Measurements from ENCODE around the gene AIF1.
A peak's percentile ranks its signal among the peaks of the same experiment; 100 is the strongest.

Gene AIF1

DNA sequence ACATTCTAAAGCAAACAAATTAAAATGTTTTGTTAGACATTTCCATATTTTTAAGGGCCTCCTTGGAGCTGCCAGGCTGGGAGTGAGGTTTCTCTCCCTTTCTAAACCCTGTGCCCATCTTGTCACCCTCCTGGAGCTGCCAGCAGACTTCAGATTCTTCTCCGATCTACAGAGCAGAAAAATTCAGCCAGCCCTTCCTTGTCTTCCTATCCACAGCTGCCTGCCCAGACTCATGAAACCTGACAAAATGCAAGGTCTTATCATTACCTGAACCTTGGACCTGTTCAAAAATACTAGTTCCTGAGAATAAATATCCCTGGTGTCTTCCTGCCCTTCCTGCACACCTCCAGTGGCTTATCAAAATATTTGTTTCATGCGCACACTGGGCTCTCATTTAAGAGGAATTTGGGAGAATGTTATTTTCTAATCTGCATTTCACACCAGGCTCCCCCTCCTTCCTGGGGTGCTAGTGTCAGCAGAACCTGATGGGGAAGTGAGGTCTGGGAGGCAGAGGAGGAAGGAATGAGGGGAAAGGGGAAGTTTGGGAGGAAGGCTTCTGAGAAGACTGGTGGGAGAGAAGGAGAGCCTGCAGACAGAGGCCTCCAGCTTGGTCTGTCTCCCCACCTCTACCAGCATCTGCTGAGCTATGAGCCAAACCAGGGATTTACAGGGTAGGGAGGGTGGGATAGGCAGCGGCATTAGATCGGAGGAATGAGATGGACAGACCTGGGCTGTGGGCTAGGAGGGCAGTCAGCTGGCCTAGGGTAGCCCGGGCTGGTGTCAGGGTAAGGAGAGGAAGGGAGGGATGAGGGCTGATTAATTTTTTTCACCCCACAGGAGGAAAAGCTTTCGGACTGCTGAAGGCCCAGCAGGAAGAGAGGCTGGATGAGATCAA, at the start of gene AIF1:
AIF1 (plus strand) TSS at position 551 of the 895 bp plus-strand sequence; CDS start at position 647, 96 bp downstream.
- DNase-seq (ENCODE audit: low read depth) = no peak

DNA sequence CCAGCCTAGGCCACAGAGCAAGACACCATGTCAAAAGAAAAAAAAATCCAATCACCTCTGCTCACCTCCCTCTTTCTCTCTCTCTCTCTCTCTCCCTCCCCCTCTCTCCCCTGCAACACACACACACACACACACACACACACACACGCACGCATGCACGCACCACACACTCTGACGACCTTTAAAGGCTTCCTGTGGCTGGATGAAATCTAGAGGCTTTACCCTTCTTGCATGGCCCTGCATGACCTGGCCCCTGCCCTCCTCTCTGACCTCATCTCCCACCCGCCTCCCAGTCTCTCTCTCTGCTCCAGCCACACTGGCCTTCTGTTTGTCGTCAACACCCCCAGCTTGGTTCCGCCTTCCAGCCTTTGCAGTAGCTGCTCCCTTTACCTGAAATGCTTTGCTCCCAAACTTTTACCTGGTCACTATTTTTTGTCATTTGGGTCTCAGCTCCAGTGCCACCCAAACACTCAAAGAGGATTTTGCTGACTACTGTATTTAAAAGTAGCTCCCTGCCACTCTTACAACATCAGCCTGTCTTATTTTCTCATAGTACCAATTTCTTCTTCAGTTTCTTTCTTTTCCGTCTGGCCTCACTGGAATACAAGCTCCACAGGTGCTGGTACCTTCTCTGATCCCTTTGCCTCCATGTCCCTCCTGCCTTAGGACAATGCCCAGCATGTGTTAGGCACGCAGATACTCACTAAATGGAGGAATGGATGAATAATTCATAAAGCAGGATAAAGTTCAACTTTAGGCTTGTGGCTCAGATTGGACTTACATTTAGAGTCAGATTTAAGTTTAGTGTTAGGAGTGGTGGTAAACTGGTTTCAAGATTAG, 47.3 kb upstream of the AIF1 start:
- DNase-seq (ENCODE audit: low read depth) = no peak

DNA sequence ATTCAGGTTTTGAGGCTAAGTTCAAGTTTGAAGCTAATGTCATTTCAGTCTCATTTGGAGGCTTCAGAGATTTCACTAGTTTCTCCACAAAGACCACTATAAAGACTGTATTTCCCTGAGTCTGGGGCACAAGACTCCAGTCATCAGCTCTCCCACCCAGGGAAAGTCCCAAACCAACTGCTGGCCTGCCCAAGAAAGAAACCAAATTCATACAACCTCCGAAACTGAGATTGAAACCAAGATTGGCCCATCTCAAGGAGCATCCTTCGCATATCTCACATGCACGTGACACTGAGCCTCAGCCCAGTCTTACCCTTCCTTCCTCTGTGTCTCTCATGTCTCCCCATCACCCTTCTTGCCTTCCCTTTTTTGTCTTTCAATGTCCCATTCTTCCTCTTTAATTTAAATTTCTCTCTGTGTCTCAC, 46.5 kb upstream of the AIF1 start:
- DNase-seq (ENCODE audit: low read depth) = peak; percentile 60

DNA sequence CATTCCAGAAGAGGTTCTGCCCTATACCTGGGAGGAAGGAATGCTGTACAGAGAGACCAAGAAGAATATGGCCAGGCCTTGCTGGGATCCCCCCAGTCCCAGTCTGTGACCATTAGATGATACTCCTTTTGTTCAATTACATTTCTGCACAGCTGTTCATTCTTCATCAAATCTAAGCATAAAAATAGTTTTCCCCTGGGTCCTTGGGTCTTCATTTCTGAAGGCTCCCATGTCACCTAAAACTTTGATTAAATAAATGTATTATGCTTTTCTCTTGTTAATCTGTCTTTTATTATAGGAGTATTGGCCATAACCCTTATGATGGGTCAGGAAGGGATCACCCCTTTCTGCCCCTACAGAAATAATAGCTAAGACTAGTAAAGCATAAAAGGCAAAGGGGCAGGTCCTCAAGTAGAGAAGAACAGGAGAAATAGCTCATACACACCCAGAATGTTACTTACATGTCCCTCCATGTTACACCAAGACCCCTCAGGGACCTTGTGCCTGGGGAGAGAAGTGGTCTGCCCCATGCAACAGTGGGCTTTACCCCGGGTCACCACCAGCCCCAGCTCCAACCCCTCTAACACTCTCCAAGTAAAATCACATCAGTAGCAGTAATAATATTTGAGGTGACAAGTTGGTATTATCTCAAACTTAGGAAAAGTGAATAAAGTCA, 45.0 kb upstream of the AIF1 start:
- no peak for DNase-seq (ENCODE audit: low read depth)

DNA sequence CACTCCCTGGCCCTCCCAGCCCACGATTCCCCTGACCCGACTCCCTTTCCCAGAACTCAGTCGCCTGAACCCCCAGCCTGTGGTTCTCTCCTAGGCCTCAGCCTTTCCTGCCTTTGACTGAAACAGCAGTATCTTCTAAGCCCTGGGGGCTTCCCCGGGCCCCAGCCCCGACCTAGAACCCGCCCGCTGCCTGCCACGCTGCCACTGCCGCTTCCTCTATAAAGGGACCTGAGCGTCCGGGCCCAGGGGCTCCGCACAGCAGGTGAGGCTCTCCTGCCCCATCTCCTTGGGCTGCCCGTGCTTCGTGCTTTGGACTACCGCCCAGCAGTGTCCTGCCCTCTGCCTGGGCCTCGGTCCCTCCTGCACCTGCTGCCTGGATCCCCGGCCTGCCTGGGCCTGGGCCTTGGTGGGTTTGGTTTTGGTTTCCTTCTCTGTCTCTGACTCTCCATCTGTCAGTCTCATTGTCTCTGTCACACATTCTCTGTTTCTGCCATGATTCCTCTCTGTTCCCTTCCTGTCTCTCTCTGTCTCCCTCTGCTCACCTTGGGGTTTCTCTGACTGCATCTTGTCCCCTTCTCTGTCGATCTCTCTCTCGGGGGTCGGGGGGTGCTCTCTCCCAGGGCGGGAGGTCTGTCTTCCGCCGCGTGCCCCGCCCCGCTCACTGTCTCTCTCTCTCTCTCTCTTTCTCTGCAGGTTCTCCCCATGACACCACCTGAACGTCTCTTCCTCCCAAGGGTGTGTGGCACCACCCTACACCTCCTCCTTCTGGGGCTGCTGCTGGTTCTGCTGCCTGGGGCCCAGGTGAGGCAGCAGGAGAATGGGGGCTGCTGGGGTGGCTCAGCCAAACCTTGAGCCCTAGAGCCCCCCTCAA, 42.8 kb upstream of the AIF1 start, which contains the start of gene LTA:
LTA (plus strand) TSS at position 249 of the 871 bp plus-strand sequence; CDS start at position 703, 454 bp downstream.
- DNase-seq (ENCODE audit: low read depth) = peak; percentile 66

DNA sequence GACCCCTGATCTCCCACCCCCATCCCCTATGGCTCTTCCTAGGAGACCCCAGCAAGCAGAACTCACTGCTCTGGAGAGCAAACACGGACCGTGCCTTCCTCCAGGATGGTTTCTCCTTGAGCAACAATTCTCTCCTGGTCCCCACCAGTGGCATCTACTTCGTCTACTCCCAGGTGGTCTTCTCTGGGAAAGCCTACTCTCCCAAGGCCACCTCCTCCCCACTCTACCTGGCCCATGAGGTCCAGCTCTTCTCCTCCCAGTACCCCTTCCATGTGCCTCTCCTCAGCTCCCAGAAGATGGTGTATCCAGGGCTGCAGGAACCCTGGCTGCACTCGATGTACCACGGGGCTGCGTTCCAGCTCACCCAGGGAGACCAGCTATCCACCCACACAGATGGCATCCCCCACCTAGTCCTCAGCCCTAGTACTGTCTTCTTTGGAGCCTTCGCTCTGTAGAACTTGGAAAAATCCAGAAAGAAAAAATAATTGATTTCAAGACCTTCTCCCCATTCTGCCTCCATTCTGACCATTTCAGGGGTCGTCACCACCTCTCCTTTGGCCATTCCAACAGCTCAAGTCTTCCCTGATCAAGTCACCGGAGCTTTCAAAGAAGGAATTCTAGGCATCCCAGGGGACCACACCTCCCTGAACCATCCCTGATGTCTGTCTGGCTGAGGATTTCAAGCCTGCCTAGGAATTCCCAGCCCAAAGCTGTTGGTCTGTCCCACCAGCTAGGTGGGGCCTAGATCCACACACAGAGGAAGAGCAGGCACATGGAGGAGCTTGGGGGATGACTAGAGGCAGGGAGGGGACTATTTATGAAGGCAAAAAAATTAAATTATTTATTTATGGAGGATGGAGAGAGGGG, 41.6 kb upstream of the AIF1 start:
- no peak for DNase-seq (ENCODE audit: low read depth)

DNA sequence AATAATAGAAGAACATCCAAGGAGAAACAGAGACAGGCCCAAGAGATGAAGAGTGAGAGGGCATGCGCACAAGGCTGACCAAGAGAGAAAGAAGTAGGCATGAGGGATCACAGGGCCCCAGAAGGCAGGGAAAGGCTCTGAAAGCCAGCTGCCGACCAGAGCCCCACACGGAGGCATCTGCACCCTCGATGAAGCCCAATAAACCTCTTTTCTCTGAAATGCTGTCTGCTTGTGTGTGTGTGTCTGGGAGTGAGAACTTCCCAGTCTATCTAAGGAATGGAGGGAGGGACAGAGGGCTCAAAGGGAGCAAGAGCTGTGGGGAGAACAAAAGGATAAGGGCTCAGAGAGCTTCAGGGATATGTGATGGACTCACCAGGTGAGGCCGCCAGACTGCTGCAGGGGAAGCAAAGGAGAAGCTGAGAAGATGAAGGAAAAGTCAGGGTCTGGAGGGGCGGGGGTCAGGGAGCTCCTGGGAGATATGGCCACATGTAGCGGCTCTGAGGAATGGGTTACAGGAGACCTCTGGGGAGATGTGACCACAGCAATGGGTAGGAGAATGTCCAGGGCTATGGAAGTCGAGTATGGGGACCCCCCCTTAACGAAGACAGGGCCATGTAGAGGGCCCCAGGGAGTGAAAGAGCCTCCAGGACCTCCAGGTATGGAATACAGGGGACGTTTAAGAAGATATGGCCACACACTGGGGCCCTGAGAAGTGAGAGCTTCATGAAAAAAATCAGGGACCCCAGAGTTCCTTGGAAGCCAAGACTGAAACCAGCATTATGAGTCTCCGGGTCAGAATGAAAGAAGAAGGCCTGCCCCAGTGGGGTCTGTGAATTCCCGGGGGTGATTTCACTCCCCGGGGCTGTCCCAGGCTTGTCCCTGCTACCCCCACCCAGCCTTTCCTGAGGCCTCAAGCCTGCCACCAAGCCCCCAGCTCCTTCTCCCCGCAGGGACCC, 40.6 kb upstream of the AIF1 start:
- DNase-seq (ENCODE audit: low read depth) = no peak

DNA sequence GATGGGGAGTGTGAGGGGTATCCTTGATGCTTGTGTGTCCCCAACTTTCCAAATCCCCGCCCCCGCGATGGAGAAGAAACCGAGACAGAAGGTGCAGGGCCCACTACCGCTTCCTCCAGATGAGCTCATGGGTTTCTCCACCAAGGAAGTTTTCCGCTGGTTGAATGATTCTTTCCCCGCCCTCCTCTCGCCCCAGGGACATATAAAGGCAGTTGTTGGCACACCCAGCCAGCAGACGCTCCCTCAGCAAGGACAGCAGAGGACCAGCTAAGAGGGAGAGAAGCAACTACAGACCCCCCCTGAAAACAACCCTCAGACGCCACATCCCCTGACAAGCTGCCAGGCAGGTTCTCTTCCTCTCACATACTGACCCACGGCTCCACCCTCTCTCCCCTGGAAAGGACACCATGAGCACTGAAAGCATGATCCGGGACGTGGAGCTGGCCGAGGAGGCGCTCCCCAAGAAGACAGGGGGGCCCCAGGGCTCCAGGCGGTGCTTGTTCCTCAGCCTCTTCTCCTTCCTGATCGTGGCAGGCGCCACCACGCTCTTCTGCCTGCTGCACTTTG, 39.6 kb upstream of the AIF1 start, which contains the start of gene TNF:
TNF (plus strand) TSS at position 231 of the 567 bp plus-strand sequence; CDS start at position 408, 177 bp downstream.
- DNase-seq (ENCODE audit: low read depth) = peak; percentile 64

DNA sequence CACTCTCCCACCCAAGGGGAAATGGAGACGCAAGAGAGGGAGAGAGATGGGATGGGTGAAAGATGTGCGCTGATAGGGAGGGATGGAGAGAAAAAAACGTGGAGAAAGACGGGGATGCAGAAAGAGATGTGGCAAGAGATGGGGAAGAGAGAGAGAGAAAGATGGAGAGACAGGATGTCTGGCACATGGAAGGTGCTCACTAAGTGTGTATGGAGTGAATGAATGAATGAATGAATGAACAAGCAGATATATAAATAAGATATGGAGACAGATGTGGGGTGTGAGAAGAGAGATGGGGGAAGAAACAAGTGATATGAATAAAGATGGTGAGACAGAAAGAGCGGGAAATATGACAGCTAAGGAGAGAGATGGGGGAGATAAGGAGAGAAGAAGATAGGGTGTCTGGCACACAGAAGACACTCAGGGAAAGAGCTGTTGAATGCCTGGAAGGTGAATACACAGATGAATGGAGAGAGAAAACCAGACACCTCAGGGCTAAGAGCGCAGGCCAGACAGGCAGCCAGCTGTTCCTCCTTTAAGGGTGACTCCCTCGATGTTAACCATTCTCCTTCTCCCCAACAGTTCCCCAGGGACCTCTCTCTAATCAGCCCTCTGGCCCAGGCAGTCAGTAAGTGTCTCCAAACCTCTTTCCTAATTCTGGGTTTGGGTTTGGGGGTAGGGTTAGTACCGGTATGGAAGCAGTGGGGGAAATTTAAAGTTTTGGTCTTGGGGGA, 38.9 kb upstream of the AIF1 start:
- no peak for DNase-seq (ENCODE audit: low read depth)

DNA sequence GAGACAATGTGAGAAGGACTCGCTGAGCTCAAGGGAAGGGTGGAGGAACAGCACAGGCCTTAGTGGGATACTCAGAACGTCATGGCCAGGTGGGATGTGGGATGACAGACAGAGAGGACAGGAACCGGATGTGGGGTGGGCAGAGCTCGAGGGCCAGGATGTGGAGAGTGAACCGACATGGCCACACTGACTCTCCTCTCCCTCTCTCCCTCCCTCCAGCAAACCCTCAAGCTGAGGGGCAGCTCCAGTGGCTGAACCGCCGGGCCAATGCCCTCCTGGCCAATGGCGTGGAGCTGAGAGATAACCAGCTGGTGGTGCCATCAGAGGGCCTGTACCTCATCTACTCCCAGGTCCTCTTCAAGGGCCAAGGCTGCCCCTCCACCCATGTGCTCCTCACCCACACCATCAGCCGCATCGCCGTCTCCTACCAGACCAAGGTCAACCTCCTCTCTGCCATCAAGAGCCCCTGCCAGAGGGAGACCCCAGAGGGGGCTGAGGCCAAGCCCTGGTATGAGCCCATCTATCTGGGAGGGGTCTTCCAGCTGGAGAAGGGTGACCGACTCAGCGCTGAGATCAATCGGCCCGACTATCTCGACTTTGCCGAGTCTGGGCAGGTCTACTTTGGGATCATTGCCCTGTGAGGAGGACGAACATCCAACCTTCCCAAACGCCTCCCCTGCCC, 38.0 kb upstream of the AIF1 start:
- DNase-seq (ENCODE audit: low read depth) = no peak

DNA sequence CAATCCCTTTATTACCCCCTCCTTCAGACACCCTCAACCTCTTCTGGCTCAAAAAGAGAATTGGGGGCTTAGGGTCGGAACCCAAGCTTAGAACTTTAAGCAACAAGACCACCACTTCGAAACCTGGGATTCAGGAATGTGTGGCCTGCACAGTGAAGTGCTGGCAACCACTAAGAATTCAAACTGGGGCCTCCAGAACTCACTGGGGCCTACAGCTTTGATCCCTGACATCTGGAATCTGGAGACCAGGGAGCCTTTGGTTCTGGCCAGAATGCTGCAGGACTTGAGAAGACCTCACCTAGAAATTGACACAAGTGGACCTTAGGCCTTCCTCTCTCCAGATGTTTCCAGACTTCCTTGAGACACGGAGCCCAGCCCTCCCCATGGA, 37.5 kb upstream of the AIF1 start:
- no peak for DNase-seq (ENCODE audit: low read depth)

DNA sequence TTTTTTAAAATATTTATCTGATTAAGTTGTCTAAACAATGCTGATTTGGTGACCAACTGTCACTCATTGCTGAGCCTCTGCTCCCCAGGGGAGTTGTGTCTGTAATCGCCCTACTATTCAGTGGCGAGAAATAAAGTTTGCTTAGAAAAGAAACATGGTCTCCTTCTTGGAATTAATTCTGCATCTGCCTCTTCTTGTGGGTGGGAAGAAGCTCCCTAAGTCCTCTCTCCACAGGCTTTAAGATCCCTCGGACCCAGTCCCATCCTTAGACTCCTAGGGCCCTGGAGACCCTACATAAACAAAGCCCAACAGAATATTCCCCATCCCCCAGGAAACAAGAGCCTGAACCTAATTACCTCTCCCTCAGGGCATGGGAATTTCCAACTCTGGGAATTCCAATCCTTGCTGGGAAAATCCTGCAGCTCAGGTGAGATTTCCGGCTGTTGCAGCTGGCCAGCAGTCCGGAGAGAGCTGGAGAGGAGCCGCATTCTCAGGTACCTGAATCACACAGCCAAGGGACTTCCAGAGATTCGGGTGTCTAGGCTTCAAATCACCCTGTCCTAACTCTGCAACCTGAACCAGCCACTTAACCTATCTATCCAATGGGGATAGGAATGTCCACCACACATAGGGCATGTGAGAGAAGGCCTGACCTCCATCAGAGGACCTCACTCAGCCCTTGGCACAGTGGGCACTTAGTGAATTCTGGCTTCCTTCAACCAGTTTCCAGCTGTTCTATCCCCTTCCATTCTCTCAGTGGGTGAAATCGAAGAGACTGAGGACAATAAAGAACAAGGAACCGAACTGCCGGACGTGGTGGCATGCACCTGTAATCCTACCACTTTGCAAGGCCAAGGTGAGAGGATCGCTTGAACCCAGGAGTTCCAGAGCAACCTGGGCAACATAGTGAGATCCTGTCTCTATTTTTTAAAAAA, 36.6 kb upstream of the AIF1 start:
- DNase-seq (ENCODE audit: low read depth) = no peak

DNA sequence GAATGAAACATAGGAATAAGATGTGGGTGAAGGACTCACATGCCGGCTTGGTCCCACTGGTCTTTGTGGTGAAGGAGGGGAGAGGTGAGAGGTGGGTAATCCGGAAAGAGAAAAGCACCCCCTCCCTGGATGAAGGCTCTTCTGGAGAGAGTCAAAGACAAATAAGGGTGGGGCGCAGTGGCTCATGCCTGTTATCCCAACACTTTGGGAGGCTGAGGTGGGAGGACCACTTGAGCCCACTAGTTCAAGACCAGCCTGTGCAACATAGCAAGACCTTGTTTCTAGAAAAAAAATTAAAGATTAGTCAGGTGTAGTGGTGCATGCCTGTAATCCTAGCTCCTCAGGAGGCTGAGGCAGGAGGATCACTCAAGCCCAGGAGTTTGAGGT, 35.9 kb upstream of the AIF1 start:
- no peak for DNase-seq (ENCODE audit: low read depth)

DNA sequence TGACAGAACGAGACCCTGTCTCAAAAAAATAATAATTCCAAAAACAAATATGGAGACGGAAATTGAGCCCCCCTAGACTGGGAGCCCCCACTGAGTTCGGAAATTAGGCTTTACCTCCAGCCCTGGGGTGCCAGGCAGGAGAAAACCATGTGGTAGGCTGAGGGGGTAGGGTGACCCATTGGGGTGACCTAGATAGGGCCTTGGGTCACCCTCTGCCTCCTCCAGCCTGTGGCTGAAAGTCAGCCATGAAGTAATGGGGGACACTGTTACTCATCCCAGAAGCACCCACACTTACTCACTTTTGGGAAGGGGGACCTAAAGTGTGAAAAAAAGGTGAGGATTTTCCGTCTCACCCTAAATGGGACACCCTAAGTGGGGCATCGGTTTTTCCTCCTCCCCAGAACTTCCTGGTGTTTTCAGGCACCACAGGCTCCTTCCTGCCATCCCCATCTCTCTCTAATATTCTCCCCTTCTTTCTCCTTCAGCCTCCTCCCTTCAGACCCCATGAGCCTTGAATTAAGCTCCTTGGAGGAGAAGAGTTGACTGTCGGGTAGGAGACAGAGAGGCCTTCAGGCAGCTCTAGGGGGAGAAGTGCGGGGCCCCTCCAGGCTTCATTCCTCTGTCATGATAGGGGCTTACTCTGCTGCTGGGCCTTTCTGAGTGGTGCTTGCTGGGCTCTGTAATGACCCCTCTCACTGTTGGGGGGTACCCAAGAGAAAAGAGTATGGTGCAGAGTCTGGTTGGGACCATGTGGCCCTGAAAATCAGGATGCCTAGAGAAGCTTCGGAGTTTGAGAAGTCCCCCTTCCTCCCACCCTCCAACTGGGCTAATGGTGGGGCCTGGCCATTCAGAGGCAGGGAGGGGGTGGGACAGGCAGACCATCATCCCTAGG, 35.2 kb upstream of the AIF1 start:
- no peak for DNase-seq (ENCODE audit: low read depth)

DNA sequence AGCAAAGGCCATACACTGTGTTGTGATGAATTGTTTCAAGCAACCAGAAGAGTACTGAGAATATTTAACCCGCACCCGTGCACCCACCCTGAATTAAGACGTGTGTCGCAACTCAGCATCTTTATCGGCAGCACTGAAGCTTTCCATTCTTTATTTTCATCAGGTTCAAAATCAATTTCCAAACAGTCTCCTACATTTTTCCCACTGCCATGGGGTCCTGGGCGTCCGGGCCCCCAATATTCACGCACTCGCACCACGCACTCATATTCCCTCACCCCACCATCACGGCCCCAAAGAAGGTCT, 34.6 kb upstream of the AIF1 start:
- no peak for DNase-seq (ENCODE audit: low read depth)
